ENCODE measurements around the gene ARFGAP2. TPM values are rescaled to one million over a fixed set of nuclear protein-coding genes. Genes with fewer than 3 reads are reported as not detected.

The ARFGAP2 gene
- total and polyA plus RNA-seq, 9 of the 15 experiments (the other 6 are each of a cell fraction or from before 2014, with no cell fraction given), result 29.1 to 140 (median 90.1) TPM

DNA sequence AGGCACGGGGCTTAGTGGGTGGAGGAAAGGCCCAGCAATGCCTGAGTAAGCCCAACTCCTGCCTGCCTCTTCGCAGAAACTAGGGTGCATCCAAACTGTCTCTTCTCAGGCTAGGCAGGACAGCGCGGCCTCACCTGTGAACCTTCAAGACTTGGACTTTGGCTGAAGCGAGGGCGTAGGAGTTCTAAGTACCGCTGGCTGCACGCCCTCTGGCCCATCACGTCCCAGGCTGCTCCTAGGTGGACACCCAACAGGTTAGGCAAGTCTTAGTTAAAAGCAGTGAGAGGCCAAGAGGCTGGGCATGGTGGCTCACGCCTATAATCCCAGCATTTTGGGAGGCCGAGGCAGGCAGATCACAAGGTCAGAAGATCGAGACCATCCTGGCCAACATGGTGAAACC, 36.3 kb upstream of the ARFGAP2 start:
- Histone ChIP-seq H4K20me1 (replicated peaks; ENCODE audit: control insufficient read depth, insufficient read depth, low read length) (no peaks in the 10 kb centered on the region; the same call in 1 of the 2 replicates), H3K4me3 (no peak overlapping the region), H3K9me3 (replicated peaks; ENCODE audit: control insufficient read depth, insufficient read depth, low read depth, low read length) (no peaks in the 10 kb centered on the region), H3K27ac (ENCODE audit: extremely low read depth, low read depth, low read length) (no peak overlapping the region), H3K4me2 (ENCODE audit: insufficient read depth, low read length) (no peak overlapping the region), H3K27me3 (ENCODE audit: control insufficient read depth in 2 of 2, insufficient read depth in 2 of 2, low read length in 2 of 2) (no peaks in the 10 kb centered on the region), H3K9me1 (ENCODE audit: control insufficient read depth, insufficient read depth, low read length) (no peaks in the 10 kb centered on the region), H3K4me1 (replicated peaks in 1 of 2; ENCODE audit: control insufficient read depth in 2 of 2, insufficient read depth in 2 of 2, low read length in 2 of 2) (peaks cover 14 to 20% of the 10 kb centered on the region in 2 experiments; a peak in 4 of 5 replicates), H2AFZ (ENCODE audit: low read depth, low read length) (no peak overlapping the region), H3K9ac (ENCODE audit: insufficient read depth in 1 of 2, low read depth in 2 of 2, low read length in 2 of 2) (peak overlapping the region in 1 of 2 experiments; percentile 75; a peak in 1 of 4 replicates), H3K36me3 (ENCODE audit: control insufficient read depth, insufficient read depth, low read length) (no peaks in the 10 kb centered on the region; the same call in 2 of the 3 replicates), H3K79me2 (ENCODE audit: control insufficient read depth, insufficient read depth, low read length) (peaks cover 17% of the 10 kb centered on the region; the same call in 2 of the 3 replicates)
- no peak for DNase-seq (ENCODE audit: extremely low read depth in 1 of 4, low spot score in 3 of 4)
- no TSS peak for BruUV-seq (replicated peaks)
- in situ Hi-C loops (cut with MboI) (no loop called here), intact Hi-C loops (cut with micrococcal nuclease) (no loop called here)
- ChIA-PET CTCF (ENCODE audit: low intra/inter-chr PET ratio) (no interaction called here), POLR2A (no interaction called here)
- ATAC-seq, result no peak
- TF ChIP-seq GATAD2B (IDR thresholded peaks at IDR 0.05; ENCODE audit: borderline replicate concordance), result no peak
- TF ChIP-seq RAD21 (CRISPR knock-in tag; conservative IDR thresholded peaks at IDR 0.05 in 1 of 2, IDR thresholded peaks at IDR 0.05 in 1 of 2), result no peak
- TF ChIP-seq, protein P1, sequence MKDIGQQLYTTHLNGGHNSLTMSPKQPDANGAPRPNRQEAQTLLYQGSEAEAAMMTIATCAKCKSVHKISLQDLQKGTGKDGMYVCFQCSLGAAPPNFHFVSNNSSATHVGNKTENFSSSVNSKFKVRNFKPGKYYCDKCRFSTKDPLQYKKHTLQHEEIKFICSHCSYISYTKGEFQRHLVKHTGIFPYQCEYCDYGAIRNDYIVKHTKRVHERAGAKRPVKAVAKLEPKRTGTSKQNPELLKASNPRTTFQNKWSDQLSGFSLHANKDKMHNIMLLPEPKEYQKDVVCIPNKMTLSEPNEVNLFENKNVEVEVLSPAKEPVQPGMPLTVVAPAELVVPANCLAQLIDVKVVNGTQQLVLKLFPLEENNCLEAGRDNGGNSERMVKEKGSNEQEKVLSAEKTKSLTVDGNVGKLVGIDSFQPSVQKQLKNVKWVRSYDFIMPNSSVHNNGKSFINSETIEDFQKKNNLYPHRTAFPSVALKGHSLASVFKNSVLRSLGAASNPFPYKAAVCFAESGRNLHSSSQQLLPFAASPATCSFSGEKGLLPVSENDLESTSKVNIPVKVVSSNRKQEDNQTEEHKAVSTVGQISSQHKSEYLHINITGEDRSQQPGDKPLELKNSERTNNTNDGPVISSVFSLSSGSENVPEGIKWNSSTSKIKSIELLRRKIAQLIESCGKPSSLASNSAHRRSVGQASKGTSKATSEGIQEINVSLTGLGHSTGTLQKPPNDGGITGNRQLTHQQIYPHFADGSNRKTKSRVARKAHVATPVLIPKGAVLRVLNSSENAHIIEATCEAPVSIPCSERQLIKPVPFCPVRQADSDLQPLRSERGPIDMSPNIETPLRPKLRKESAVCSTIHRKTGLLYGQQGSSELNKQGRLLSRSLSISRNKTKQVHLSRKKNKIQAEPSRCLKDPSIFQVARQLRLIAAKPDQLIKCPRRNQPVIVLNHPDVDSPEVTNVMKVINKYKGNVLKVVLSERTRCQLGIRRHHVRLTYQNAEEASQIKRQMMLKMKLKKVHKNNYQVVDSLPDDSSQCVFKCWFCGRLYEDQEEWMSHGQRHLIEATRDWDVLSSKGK (CRISPR knock-in tag; IDR thresholded peaks at IDR 0.05), result no peak
- TF ChIP-seq MTF1 (CRISPR knock-in tag; IDR thresholded peaks at IDR 0.05; ENCODE audit: borderline replicate concordance), result no peak
- TF ChIP-seq BACH1 (tag; IDR thresholded peaks at IDR 0.05), result no peak
- no peak for TF ChIP-seq ZNF57 (CRISPR knock-in tag; IDR thresholded peaks at IDR 0.05)
- no peak for FAIRE-seq
- 66% methylated on average over 10 of the region's 12 CpGs for WGBS (ENCODE audit: insufficient coverage, low coverage, missing lambda C conversion rate)
